Activated naive CD4-positive, alpha-beta T cell treated with anti-CD3 and anti-CD28 coated beads, Interleukin-2, amount 10 ng/mL, durations not matched to agents 5 hours and 36 hours (primary cell): ENCODE data around the gene CKAP2L. TPM values are rescaled to one million over a fixed set of nuclear protein-coding genes. Genes with fewer than 3 reads are reported as not detected.

ENCODE experiments used
- total RNA-seq, 2 experiments: library from RNA; stranded (reverse); gene quantifications; one replicate each; pipeline ENCODE4 v1.2.3, GENCODE V29; 2021

Gene CKAP2L
- 10 to 100 TPM; 45.4 to 45.9 TPM for total RNA-seq

GRCh38 chr2:112764071-112765044, at the start of gene CKAP2L:
TSS of gene CKAP2L (minus strand) at chr2:112764609. CDS start at chr2:112764598, 11 bp downstream.

GRCh38 chr2:112784199-112785189, 20.1 kb upstream of the CKAP2L start, which contains the start of gene IL1A:
TSS of gene IL1A (minus strand) at chr2:112784493. CDS start at chr2:112783770, 723 bp downstream.

GRCh38 chr2:112720785-112721184, 43.6 kb downstream of the CKAP2L start, which contains the start of gene NT5DC4:
TSS of gene NT5DC4 (plus strand) at chr2:112721020. CDS start at chr2:112721080, 60 bp downstream.

Other genes with a start within 250 kb of the CKAP2L start
- 10 to 100 TPM; 28.8 to 36.5 TPM for gene POLR1B, start 222.1 kb downstream of the CKAP2L start, total RNA-seq
- gene CHCHD5, start 180.0 kb downstream of the CKAP2L start, total RNA-seq = 10 to 100 TPM; 37.3 to 40.4 TPM
- gene SLC20A1, start 118.7 kb downstream of the CKAP2L start, total RNA-seq = 100 to 1,000 TPM; 138 to 141 TPM
- gene NT5DC4, start 43.6 kb downstream of the CKAP2L start, total RNA-seq = not detected
- under 1 TPM; 0.22 to 0.33 TPM for gene IL1A, start 19.9 kb upstream of the CKAP2L start, total RNA-seq
- gene IL1B, start 72.2 kb upstream of the CKAP2L start, total RNA-seq = not detected
- gene IL37, start 146.6 kb upstream of the CKAP2L start, total RNA-seq = under 1 TPM in 1 of 2 experiments, not detected in 1; 0.50 TPM
- not detected for gene IL36G, start 213.4 kb upstream of the CKAP2L start, total RNA-seq
- gene IL36A, start 240.8 kb upstream of the CKAP2L start, total RNA-seq = not detected